ENCODE data around the gene POR. TPM values are rescaled to one million over a fixed set of nuclear protein-coding genes. Genes with fewer than 3 reads are reported as not detected.

POR gene
- total and polyA plus RNA-seq, 11 donors, result 38.3 to 202 (median 80.0) TPM

- ATAC-seq, result no peak
- Histone ChIP-seq H3K36me3 (peaks cover 2 to 57% (median 48%) of the 10 kb centered on the region in 9 donors), H3K4me1 (peaks cover under 1 to 44% (median 20%) of the 10 kb centered on the region in 12 donors), H3K4me3 (no peak overlapping the region), H3K27me3 (no peaks in the 10 kb centered on the region), H3K9me3 (no peaks in the 10 kb centered on the region), H3K27ac (peak overlapping the region in 5 of 12 donors; percentile 8 to 76 (median 41))
- peak in 1 of 5 donors; percentile 32 for DNase-seq
- WGBS, 4 donors, result 83 to 89% (median 88%) methylated on average over 21 to 30 of the region's 30 CpGs
- TF ChIP-seq CTCF (IDR thresholded peaks at IDR 0.05) (no peak), POLR2A (IDR thresholded peaks at IDR 0.05) (no peak)
- intact Hi-C loops (cut with DNase I), result loop anchor here in 2 of 10 donors (5.0 to 10.0 kb wide), 2 partner anchors 71 to 73 kb away; partner anchors contain the start of gene POR (in 2 of the 2)
These were observed 73.0 kb downstream of the POR start for GRCh38 chr7:75987805-75988567.

GRCh38 chr7:75988568-75989499, 73.9 kb downstream of the POR start:
- H3K27ac ChIP-seq, result peak overlapping the region; percentile 52 to 100 (median 89)
- ATAC-seq (peak; percentile 61 to 80 (median 64)), DNase-seq (peak; percentile 80 to 93 (median 87))
- intact Hi-C loops (cut with DNase I), result loop anchor here in 2 of 10 donors (5.0 to 10.0 kb wide), 2 partner anchors 72 to 74 kb away; partner anchors contain the start of gene POR (in 2 of the 2)
- peak overlapping the region in 2 of 12 donors; percentile 17 to 28 for H3K4me3 ChIP-seq
- peaks cover 0 to 49% (median 40%) of the 10 kb centered on the region in 9 donors for H3K36me3 ChIP-seq
- H3K27me3 ChIP-seq, result no peaks in the 10 kb centered on the region
- no peak for TF ChIP-seq CTCF (IDR thresholded peaks at IDR 0.05)
- TF ChIP-seq POLR2A (IDR thresholded peaks at IDR 0.05), result no peak
- peaks cover 6 to 52% (median 27%) of the 10 kb centered on the region in 12 donors for H3K4me1 ChIP-seq
- 42 to 58% (median 48%) methylated on average over 7 to 17 of the region's 31 CpGs for WGBS, 4 donors
- no peaks in the 10 kb centered on the region for H3K9me3 ChIP-seq

- DNase-seq (peak; percentile 66 to 84 (median 81)), ATAC-seq (peak; percentile 30 to 54 (median 39))
- Histone ChIP-seq H3K27me3 (no peaks in the 10 kb centered on the region), H3K4me1 (peaks cover 6 to 56% (median 27%) of the 10 kb centered on the region in 12 donors), H3K36me3 (peaks cover 0 to 40% (median 34%) of the 10 kb centered on the region in 9 donors), H3K4me3 (peak overlapping the region in 3 of 12 donors; percentile 5 to 28 (median 17)), H3K27ac (peak overlapping the region; percentile 52 to 100 (median 89)), H3K9me3 (no peaks in the 10 kb centered on the region)
- intact Hi-C loops (cut with DNase I), result loop anchor here in 6 of 10 donors (5.0 to 10.0 kb wide), 4 partner anchors 58 to 115 kb away; partner anchors contain the start of genes POR (in 5 of the 6), RHBDD2 (in 2 of the 6), MDH2 (in 1 of the 6) and STYXL1 (in 1 of the 6)
- no peak for TF ChIP-seq CTCF (IDR thresholded peaks at IDR 0.05)
- no peak for TF ChIP-seq POLR2A (IDR thresholded peaks at IDR 0.05)
- WGBS, 4 donors, result 42 to 53% (median 49%) methylated on average over 21 of the region's 21 CpGs
These were observed 74.8 kb downstream of the POR start for GRCh38 chr7:75989500-75990388.

Measured in heart left ventricle (tissue), 16 donors.